HepG2 (cell line): Measurements from ENCODE around the gene ZNF101. TPM values are rescaled to one million over a fixed set of nuclear protein-coding genes. Genes with fewer than 3 reads are reported as not detected.

Experiments
- ATAC-seq: fragments of 200-7000 bp; cut with Tn5 transposase; 3 replicates; pipeline ENCODE4 v1.9.1; 2020; ENCODE audit warnings: mild to moderate bottlenecking, moderate library complexity
- BruUV-seq: library from RNA; stranded (reverse); fragments of 400-500 nt; replicated peaks from 2 replicates; lab custom pipeline; 2021; lab: Mats Ljungman, UMichigan
- CTCF ChIA-PET: fragments of 300-600 bp; formaldehyde crosslinking; extraction: SDS; loops from one replicate; lab custom pipeline; 2021; ENCODE audit warnings: low total read pairs, inconsistent platforms, low intra/inter-chr PET ratio; lab: Yijun Ruan, JAX
- POLR2A ChIA-PET: fragments of 350-600 bp; sonication (Branson Sonifier 250); formaldehyde crosslinking; loops from one replicate; lab custom pipeline; 2020; ENCODE audit warnings: antibody characterized with exemption, inconsistent platforms; lab: Yijun Ruan, JAX
- DNase-seq: peaks from one replicate; pipeline ENCODE4 v3.0.0-alpha.2; 2015; ENCODE audit warnings: low spot score
- FAIRE-seq: peaks from 3 replicates; lab custom pipeline; 2011; peaks lifted over from hg19 to GRCh38; lab: Jason Lieb, UNC
- H2AFZ ChIP-seq: one replicate; pipeline ENCODE4 v1.6.1; 2011; ENCODE audit warnings: low read length, inconsistent platforms
- H3K27ac ChIP-seq: fragments of 300-600 bp; 3 replicates; pipeline ENCODE4 v1.8.0; 2011; ENCODE audit warnings: mixed run types, mild to moderate bottlenecking, mixed read lengths, low read length, inconsistent platforms; ENCODE audit not compliant: insufficient read depth; ENCODE audit errors: extremely low read length
- H3K27me3 ChIP-seq, 2 experiments: fragments of 200-600 bp in 1 of 2; 2 replicates in 1 of 2; 3 replicates in 1 of 2; pipeline versions ENCODE4 v1.6.0 to v1.8.0; 2011; ENCODE audit warnings: low read length in 2 of 2, mild to moderate bottlenecking in 2 of 2, moderate library complexity in 2 of 2, inconsistent platforms in 1 of 2; ENCODE audit not compliant: insufficient read depth in 2 of 2, control insufficient read depth in 1 of 2
- H3K36me3 ChIP-seq, 2 experiments: fragments of 200-600 bp in 1 of 2; replicated peaks in 1 of 2; 2 replicates in 1 of 2; 3 replicates in 1 of 2; pipeline versions ENCODE4 v1.5.1 to v1.8.0; 2011; ENCODE audit warnings: low read length in 2 of 2, inconsistent platforms in 1 of 2; ENCODE audit not compliant: insufficient read depth in 2 of 2, control insufficient read depth in 1 of 2
- H3K4me1 ChIP-seq: 2 replicates; pipeline ENCODE4 v1.5.1; 2012; ENCODE audit warnings: low read length, inconsistent platforms; ENCODE audit not compliant: insufficient read depth
- H3K4me2 ChIP-seq: 2 replicates; pipeline ENCODE4 v1.6.0; 2011; ENCODE audit warnings: low read depth, low read length, inconsistent platforms
- H3K4me3 ChIP-seq, 3 experiments: fragments of 200-600 bp in 1 of 3; sonication (generic), shearing (Covaris generic) in 1 of 3; replicated peaks in 1 of 3; 2 replicates each; pipeline ENCODE4 v1.5.1; 2011 to 2016; ENCODE audit warnings: low read length in 3 of 3, inconsistent platforms in 2 of 3, low read depth in 2 of 3, mild to moderate bottlenecking in 2 of 3, control low read depth in 1 of 3, mixed read lengths in 1 of 3; ENCODE audit not compliant: insufficient read depth in 1 of 3
- H3K79me2 ChIP-seq: one replicate; pipeline ENCODE4 v1.6.1; 2011; ENCODE audit warnings: low read length, inconsistent platforms; ENCODE audit not compliant: insufficient read depth
- H3K9ac ChIP-seq: 2 replicates; pipeline ENCODE4 v1.6.0; 2011; ENCODE audit warnings: mild to moderate bottlenecking, low read depth, low read length, inconsistent platforms; ENCODE audit not compliant: insufficient read depth
- H3K9me3 ChIP-seq: 2 replicates; pipeline ENCODE4 v1.5.1; 2012; ENCODE audit warnings: mild to moderate bottlenecking, low read length
- H4K20me1 ChIP-seq: 2 replicates; pipeline ENCODE4 v1.6.0; 2011; ENCODE audit warnings: inconsistent platforms, mild to moderate bottlenecking, low read length, moderate library complexity; ENCODE audit not compliant: insufficient read depth
- EP300 ChIP-seq, 3 experiments: sonication (generic) in 1 of 3; formaldehyde crosslinking in 1 of 3; IDR thresholded peaks; 2 replicates each; pipeline versions ENCODE4 v1.5.1 to v1.6.1; 2011 to 2020; ENCODE audit warnings: low read depth in 2 of 3, low read length in 2 of 3, borderline replicate concordance in 1 of 3, improper control_type of control experiment in 1 of 3, mild to moderate bottlenecking in 1 of 3, missing genetic modification reagents in 1 of 3, moderate library complexity in 1 of 3
- HMG20A ChIP-seq: IDR thresholded peaks from 2 replicates; pipeline ENCODE4 v1.6.1; 2016; ENCODE audit warnings: borderline replicate concordance
- HMGA1 ChIP-seq: sonication (generic); formaldehyde crosslinking; conservative IDR thresholded peaks from 2 replicates; pipeline ENCODE4 v1.4.0; 2020; ENCODE audit warnings: missing genetic modification reagents
- KLF6 ChIP-seq: IDR thresholded peaks from 2 replicates; pipeline ENCODE4 v1.8.0; 2016; ENCODE audit warnings: missing biosample characterization, missing genetic modification reagents
- NPAS2 ChIP-seq: sonication (generic); formaldehyde crosslinking; IDR thresholded peaks from 2 replicates; pipeline ENCODE4 v1.8.0; 2022; ENCODE audit warnings: mild to moderate bottlenecking, missing genetic modification reagents, borderline replicate concordance
- PHB2 ChIP-seq: fragments of 450-650 bp; IDR thresholded peaks from 2 replicates; pipeline ENCODE4 v1.6.1; 2018; ENCODE audit not compliant: partially characterized antibody
- RARA ChIP-seq: IDR thresholded peaks from 2 replicates; pipeline ENCODE4 v1.6.1; 2016; ENCODE audit warnings: missing genetic modification reagents, missing compliant biosample characterization
- SYNCRIP ChIP-seq: fragments of 200-400 bp; formaldehyde crosslinking; IDR thresholded peaks from 2 replicates; pipeline ENCODE4 v1.6.1; 2018; ENCODE audit warnings: mild to moderate bottlenecking, low read depth, low read length; ENCODE audit not compliant: insufficient read depth
- ZNF17 ChIP-seq: sonication (generic); formaldehyde crosslinking; IDR thresholded peaks from 2 replicates; pipeline ENCODE4 v1.5.0; 2020; ENCODE audit warnings: mild to moderate bottlenecking, missing genetic modification reagents
- ZNF446 ChIP-seq: sonication (generic); formaldehyde crosslinking; IDR thresholded peaks from 2 replicates; pipeline ENCODE4 v1.5.0; 2020; ENCODE audit warnings: mild to moderate bottlenecking, missing genetic modification reagents
- ZNF510 ChIP-seq: sonication (generic); formaldehyde crosslinking; IDR thresholded peaks from 2 replicates; pipeline ENCODE4 v1.4.0; 2020; ENCODE audit warnings: low read depth, mild to moderate bottlenecking, missing genetic modification reagents
- ZNF772 ChIP-seq: sonication (generic); formaldehyde crosslinking; IDR thresholded peaks from 2 replicates; pipeline ENCODE4 v1.5.0; 2020; ENCODE audit warnings: mild to moderate bottlenecking, missing genetic modification reagents
- WGBS: methylation state at CpG from one replicate; pipeline ENCODE4 v1.1.6; 2017; ENCODE audit warnings: low lambda C conversion rate; 5-methylcytosine and 5-hydroxymethylcytosine counted together
- in situ Hi-C: cut with HindIII; loops from 2 replicates; pipeline ENCODE4 v1.10.0; 2017; ENCODE audit warnings: low pct_unique_long_range_greater_than_20kb; ENCODE audit not compliant: extremely low pct_ligation_motif_present
- intact Hi-C: fragments of 100-400 bp; cut with micrococcal nuclease; formaldehyde crosslinking; loops from one replicate; pipeline ENCODE4 v1.10.0; 2022; ENCODE audit not compliant: unreplicated experiment
- polyA plus RNA-seq, 8 experiments: library from polyadenylated mRNA; depleted of rRNA in 3 of 8; stranded (reverse) in 7 of 8; unstranded in 1 of 8; fragments of >200 nt; fragmentation: Illumina TruSeq in 4 of 8; extraction: Trizol in 4 of 8; gene quantifications; 2 replicates each; pipeline versions ENCODE4 v1.2.1 to v1.2.3, GENCODE V29; 2011 to 2016; ENCODE audit warnings: low read depth in 4 of 8, missing spikeins in 1 of 8, mixed read lengths in 1 of 8; ENCODE audit not compliant: insufficient read depth in 1 of 8
- total RNA-seq, 5 experiments: library from RNA; depleted of rRNA; stranded (reverse); fragments of >200 nt; fragmentation: Illumina TruSeq; extraction: Trizol; gene quantifications; 2 replicates each; pipeline ENCODE4 v1.2.3, GENCODE V29; 2016; ENCODE audit warnings: low read depth in 1 of 5
- TF ChIP-seq, protein P1 (sequence below): sonication (generic); formaldehyde crosslinking; IDR thresholded peaks from 2 replicates; pipeline ENCODE4 v1.4.0; 2020; ENCODE audit warnings: mild to moderate bottlenecking, missing genetic modification reagents
- TF ChIP-seq, protein P2 (sequence below), 2 experiments: sonication (generic) in 1 of 2; formaldehyde crosslinking in 1 of 2; IDR thresholded peaks; 2 replicates each; pipeline versions ENCODE4 v1.4.0 to v1.6.1; 2016 to 2020; ENCODE audit warnings: borderline replicate concordance in 1 of 2, low read depth in 1 of 2, mild to moderate bottlenecking in 1 of 2, missing genetic modification reagents in 1 of 2

ZNF101 gene
- total and polyA plus RNA-seq, 2 of the 13 experiments (the other 11 are each of a cell fraction or from before 2014, with no cell fraction given) = 12.9 to 28.9 TPM

DNA sequence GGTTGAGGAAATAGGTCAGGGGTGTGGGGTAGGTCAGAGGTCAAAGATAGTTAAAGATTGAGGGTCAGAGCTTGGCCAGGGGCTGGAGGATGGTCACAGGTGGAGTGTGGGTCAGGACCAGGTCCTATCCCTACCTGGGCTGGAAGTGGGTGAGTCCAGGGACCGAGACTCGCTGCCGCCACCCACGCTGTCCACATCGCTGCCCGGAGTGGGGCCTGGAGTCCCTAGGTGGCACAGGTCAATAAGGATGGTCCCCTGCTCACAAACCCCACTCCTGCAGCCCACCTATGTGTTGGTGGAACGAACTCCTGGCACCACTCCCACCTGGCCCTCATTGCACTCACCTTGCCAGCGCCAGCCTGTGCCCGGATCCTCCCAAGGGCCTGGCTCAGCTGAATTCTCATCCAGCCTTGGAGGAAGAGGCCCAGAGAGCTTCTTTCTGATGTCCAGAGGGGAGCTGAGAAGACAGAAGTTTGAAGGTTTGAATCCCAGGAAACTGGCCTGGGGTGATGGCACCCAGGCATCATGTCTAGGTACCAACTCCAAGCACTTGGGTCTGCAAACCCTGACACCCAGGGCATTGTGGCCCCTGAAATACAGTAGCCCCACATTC, 32.0 kb upstream of the ZNF101 start:
- in situ Hi-C loops = no loop called here
- POLR2A ChIA-PET = no interaction called here
- H3K27ac ChIP-seq = no peak overlapping the region
- no peak overlapping the region for H3K4me2 ChIP-seq
- H3K9me3 ChIP-seq = no peaks in the 10 kb centered on the region
- no peak overlapping the region for H2AFZ ChIP-seq
- BruUV-seq = no TSS peak
- no peak overlapping the region for H3K9ac ChIP-seq
- no peak for DNase-seq
- H3K36me3 ChIP-seq = no peaks in the 10 kb centered on the region
- TF ChIP-seq ZNF510 (CRISPR knock-in tag) (no peak), ZNF446 (CRISPR knock-in tag) (no peak), NPAS2 (no peak), ZNF17 (no peak), HMGA1 (no peak), RARA (no peak), ZNF772 (CRISPR knock-in tag) (no peak), EP300 (IDR thresholded peaks at IDR 0.05; ENCODE audit: low read depth in 2 of 2, low read length in 2 of 2) (no peak), EP300 (CRISPR knock-in tag; IDR thresholded peaks at IDR 0.05; ENCODE audit: borderline replicate concordance) (no peak), HMG20A (CRISPR knock-in tag) (no peak), PHB2 (no peak), KLF6 (CRISPR knock-in tag) (no peak), SYNCRIP (no peak)
- TF ChIP-seq, protein P1, sequence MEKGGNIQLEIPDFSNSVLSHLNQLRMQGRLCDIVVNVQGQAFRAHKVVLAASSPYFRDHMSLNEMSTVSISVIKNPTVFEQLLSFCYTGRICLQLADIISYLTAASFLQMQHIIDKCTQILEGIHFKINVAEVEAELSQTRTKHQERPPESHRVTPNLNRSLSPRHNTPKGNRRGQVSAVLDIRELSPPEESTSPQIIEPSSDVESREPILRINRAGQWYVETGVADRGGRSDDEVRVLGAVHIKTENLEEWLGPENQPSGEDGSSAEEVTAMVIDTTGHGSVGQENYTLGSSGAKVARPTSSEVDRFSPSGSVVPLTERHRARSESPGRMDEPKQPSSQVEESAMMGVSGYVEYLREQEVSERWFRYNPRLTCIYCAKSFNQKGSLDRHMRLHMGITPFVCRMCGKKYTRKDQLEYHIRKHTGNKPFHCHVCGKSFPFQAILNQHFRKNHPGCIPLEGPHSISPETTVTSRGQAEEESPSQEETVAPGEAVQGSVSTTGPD (CRISPR knock-in tag) = no peak
- TF ChIP-seq, protein P2, sequence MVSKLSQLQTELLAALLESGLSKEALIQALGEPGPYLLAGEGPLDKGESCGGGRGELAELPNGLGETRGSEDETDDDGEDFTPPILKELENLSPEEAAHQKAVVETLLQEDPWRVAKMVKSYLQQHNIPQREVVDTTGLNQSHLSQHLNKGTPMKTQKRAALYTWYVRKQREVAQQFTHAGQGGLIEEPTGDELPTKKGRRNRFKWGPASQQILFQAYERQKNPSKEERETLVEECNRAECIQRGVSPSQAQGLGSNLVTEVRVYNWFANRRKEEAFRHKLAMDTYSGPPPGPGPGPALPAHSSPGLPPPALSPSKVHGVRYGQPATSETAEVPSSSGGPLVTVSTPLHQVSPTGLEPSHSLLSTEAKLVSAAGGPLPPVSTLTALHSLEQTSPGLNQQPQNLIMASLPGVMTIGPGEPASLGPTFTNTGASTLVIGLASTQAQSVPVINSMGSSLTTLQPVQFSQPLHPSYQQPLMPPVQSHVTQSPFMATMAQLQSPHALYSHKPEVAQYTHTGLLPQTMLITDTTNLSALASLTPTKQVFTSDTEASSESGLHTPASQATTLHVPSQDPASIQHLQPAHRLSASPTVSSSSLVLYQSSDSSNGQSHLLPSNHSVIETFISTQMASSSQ (IDR thresholded peaks at IDR 0.05; ENCODE audit: low read depth) = no peak
- TF ChIP-seq, protein P2 (CRISPR knock-in tag; IDR thresholded peaks at IDR 0.05; ENCODE audit: borderline replicate concordance) = no peak
- no peak overlapping the region for H3K4me3 ChIP-seq
- intact Hi-C loops = no loop called here
- FAIRE-seq = no peak
- WGBS = no CpG with 5 or more reads among the region's 9 CpGs
- no peaks in the 10 kb centered on the region for H3K4me1 ChIP-seq
- no peak for ATAC-seq
- no peaks in the 10 kb centered on the region for H3K27me3 ChIP-seq
- no peaks in the 10 kb centered on the region for H3K79me2 ChIP-seq
- CTCF ChIA-PET = no interaction called here
- no peaks in the 10 kb centered on the region for H4K20me1 ChIP-seq
